ENCODE data around the gene TMEM273.

The TMEM273 gene

DNA sequence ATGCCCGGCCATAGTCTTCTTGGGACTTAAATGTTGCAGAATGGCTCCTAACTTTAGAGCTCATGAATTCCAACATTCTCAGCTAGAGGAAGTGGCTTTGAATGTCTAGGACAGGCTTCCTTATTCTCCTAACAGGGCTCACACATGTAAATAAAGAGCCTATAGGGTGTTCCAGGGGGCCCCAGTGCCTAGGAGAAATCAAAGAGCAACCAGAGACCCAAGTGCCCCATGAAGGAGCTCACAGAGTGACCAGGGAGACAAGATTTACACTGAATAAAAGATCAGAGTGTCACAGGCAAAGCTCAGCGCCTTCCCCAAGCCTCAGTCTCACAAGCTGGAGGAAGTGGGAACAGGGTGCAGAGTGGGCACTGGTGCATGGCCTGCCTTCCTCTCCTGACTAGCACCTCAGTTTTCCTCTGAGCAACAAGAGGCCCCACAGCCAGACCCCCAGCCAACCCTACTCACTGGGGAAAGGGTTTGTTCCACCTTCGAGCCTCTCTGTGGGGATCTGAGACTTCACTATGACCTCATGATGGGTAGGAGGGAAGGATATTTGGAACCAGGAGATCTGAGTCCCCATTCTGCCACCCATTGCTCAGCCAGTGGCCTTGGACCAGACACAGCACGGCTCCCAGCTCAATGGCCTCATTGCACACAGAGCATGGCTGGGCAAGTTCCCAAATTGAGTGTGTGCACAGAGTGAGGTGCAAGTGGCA lies 16.0 kb downstream of the TMEM273 start:
- H3K27ac ChIP-seq (ENCODE audit: low read depth in 2 of 2, low read length in 2 of 2): no peak overlapping the region

DNA sequence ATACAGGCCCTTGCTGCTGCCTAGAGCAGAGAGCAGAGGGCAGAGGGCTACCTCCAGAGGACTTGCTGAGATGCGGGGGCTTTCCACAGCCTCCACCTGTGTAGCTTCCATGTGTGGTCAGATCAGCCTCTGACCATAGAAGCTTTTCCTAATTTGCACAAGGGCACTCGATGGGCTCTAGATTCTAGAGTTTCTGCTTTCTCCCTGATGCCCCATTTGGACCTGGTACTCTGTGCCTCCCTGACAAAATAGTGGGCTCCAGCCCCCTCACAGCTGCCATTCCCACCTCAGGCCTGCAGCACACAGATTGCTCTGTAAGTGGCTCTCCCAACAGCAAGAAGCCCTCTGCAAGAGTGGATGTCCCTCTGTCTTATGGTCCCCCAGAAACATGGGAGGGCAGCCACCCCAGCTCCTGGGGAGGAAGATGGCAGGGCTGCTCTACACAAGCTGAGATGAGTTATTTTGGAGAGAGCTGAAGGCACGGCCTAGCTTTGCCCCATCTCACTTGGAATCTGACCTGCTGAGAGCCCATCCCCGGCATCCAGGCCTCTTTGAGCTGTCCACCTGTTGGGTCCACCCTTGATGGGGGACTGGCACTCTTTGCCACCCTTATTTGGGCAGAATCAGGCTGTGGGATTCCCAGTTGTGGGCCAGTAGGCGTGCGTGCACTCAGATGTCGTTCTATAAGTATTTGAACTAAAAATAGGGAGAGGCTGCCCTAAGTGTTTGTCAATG lies 16.7 kb downstream of the TMEM273 start:
- Histone ChIP-seq H3K4me1 (ENCODE audit: control insufficient read depth in 2 of 2, insufficient read depth in 2 of 2, low read length in 2 of 2) (peaks cover 4 to 15% of the 10 kb centered on the region in 2 donors), H3K27ac (ENCODE audit: low read depth in 2 of 2, low read length in 2 of 2) (no peak overlapping the region), H3K9me3 (ENCODE audit: control insufficient read depth in 2 of 2, low read length in 2 of 2) (no peaks in the 10 kb centered on the region), H3K36me3 (ENCODE audit: control insufficient read depth in 2 of 2, insufficient read depth in 2 of 2, low read length in 2 of 2) (peaks cover 0 to 1% of the 10 kb centered on the region in 2 donors), H3K9ac (ENCODE audit: low read depth in 1 of 2, low read length in 2 of 2) (no peak overlapping the region), H3K27me3 (ENCODE audit: control insufficient read depth in 2 of 2, insufficient read depth in 2 of 2, low read length in 2 of 2) (no peaks in the 10 kb centered on the region), H3K4me3 (ENCODE audit: low read length in 2 of 2) (no peak overlapping the region)

More for the DNA sequence above, 16.0 kb downstream of the TMEM273 start:
- H3K4me1 ChIP-seq (ENCODE audit: control insufficient read depth in 2 of 2, insufficient read depth in 2 of 2, low read length in 2 of 2): peaks cover 4 to 21% of the 10 kb centered on the region in 2 donors
- no peak overlapping the region for H3K4me3 ChIP-seq (ENCODE audit: low read length in 2 of 2)
- H3K9me3 ChIP-seq (ENCODE audit: control insufficient read depth in 2 of 2, low read length in 2 of 2): no peaks in the 10 kb centered on the region
- H3K9ac ChIP-seq (ENCODE audit: low read depth in 1 of 2, low read length in 2 of 2): no peak overlapping the region
- peaks cover 0 to 1% of the 10 kb centered on the region in 2 donors for H3K36me3 ChIP-seq (ENCODE audit: control insufficient read depth in 2 of 2, insufficient read depth in 2 of 2, low read length in 2 of 2)
- H3K27me3 ChIP-seq (ENCODE audit: control insufficient read depth in 2 of 2, insufficient read depth in 2 of 2, low read length in 2 of 2): no peaks in the 10 kb centered on the region

DNA sequence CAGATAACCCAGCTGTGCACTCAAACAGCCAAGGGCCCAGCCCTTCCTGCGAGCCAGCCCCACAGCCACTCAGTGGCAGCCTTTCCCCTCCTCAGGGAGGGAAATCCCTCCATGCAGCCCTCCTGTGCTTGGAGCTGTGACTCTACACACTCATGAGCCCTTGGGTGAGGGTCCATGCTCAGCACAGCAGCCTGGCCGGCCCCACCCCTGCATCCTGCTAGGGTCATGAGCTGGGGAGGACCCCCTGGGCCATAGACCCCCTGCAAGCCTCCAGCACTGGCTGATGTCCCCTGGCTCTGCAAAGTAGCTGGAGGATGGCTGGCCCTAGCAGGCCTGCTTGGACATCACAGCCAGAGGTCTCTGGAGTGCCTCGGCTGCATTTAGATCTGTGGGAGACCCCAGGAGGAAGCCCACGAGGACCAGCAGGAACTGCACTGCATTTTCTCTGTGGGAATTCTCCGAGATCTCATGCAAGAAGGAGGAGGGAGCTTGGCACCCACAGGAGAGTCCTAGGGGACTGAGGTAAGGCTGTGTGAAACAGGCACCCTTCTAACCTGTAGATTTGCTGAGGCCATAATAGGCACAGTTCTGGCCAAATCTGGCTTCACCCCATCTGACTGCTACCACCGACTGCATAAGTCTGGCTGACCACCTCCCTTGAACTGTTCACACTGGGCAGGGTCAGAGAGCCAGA lies 17.4 kb downstream of the TMEM273 start:
- Histone ChIP-seq H3K9ac (ENCODE audit: low read depth in 1 of 2, low read length in 2 of 2) (no peak overlapping the region), H3K27ac (ENCODE audit: low read depth in 2 of 2, low read length in 2 of 2) (no peak overlapping the region), H3K4me1 (ENCODE audit: control insufficient read depth in 2 of 2, insufficient read depth in 2 of 2, low read length in 2 of 2) (peaks cover 4 to 15% of the 10 kb centered on the region in 2 donors), H3K36me3 (ENCODE audit: control insufficient read depth in 2 of 2, insufficient read depth in 2 of 2, low read length in 2 of 2) (peaks cover 0 to 4% of the 10 kb centered on the region in 2 donors), H3K9me3 (ENCODE audit: control insufficient read depth in 2 of 2, low read length in 2 of 2) (no peaks in the 10 kb centered on the region), H3K4me3 (ENCODE audit: low read length in 2 of 2) (no peak overlapping the region), H3K27me3 (ENCODE audit: control insufficient read depth in 2 of 2, insufficient read depth in 2 of 2, low read length in 2 of 2) (no peaks in the 10 kb centered on the region)

DNA sequence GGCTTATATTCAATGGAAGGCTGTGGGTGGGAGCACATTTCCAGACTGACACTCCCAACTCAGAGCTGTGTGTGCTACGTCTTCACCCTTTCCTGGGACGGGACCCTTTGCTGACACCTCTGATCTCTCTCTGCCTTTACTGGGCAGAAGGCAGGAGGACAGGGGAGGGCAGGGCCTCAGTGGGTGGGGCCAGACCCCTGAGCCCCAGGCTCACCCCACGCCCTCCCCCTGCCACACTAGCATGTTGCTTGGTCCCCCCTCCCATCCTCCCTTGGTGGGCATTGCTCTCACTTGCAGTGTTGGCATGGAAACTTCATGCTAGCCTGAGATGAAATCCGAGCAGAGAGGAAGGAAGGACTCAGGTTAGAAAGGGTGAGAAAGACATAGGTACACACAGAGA lies 18.4 kb downstream of the TMEM273 start:
- Histone ChIP-seq H3K4me3 (ENCODE audit: low read length in 2 of 2) (no peak overlapping the region), H3K4me1 (ENCODE audit: control insufficient read depth in 2 of 2, insufficient read depth in 2 of 2, low read length in 2 of 2) (peaks cover 4 to 15% of the 10 kb centered on the region in 2 donors), H3K27ac (ENCODE audit: low read depth in 2 of 2, low read length in 2 of 2) (no peak overlapping the region), H3K9ac (ENCODE audit: low read depth in 1 of 2, low read length in 2 of 2) (no peak overlapping the region), H3K36me3 (ENCODE audit: control insufficient read depth in 2 of 2, insufficient read depth in 2 of 2, low read length in 2 of 2) (peaks cover 0 to 8% of the 10 kb centered on the region in 2 donors), H3K9me3 (ENCODE audit: control insufficient read depth in 2 of 2, low read length in 2 of 2) (no peaks in the 10 kb centered on the region), H3K27me3 (ENCODE audit: control insufficient read depth in 2 of 2, insufficient read depth in 2 of 2, low read length in 2 of 2) (no peaks in the 10 kb centered on the region)

DNA sequence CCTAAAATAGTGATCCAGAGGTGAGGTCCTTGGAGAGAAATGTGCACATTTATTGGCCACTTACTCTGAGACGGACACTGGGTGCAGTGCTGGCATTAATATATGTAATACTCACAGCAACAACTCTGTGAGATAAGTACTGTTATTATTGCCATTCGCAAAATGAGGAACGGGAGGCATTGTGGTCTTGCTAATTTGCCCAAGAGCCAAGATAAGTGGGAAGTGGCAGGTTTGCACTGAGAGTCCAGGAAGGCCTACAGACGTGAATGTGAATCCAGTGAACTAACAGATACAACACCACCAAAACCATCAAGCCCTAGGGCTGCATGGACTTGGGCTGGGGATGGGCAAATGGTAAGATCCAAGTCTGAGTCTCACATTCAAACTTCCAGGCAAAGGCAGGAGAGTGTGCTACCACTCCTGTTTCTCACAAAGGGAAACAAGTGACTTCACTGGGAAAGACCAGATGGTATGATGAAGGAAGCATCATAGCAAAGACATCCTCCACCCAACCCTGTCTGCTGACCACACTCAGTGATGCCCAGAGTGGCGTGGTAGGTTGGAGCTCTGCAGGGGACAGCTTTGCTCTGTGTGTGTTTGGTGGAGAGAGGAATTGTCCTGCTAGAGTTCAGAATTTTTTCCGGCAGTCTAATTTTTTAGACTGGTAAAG lies 19.2 kb downstream of the TMEM273 start:
- Histone ChIP-seq H3K4me3 (ENCODE audit: low read length in 2 of 2) (no peak overlapping the region), H3K9me3 (ENCODE audit: control insufficient read depth in 2 of 2, low read length in 2 of 2) (no peaks in the 10 kb centered on the region), H3K36me3 (ENCODE audit: control insufficient read depth in 2 of 2, insufficient read depth in 2 of 2, low read length in 2 of 2) (peaks cover 0 to 8% of the 10 kb centered on the region in 2 donors), H3K9ac (ENCODE audit: low read depth in 1 of 2, low read length in 2 of 2) (no peak overlapping the region), H3K4me1 (ENCODE audit: control insufficient read depth in 2 of 2, insufficient read depth in 2 of 2, low read length in 2 of 2) (peaks cover 4 to 15% of the 10 kb centered on the region in 2 donors), H3K27ac (ENCODE audit: low read depth in 2 of 2, low read length in 2 of 2) (no peak overlapping the region), H3K27me3 (ENCODE audit: control insufficient read depth in 2 of 2, insufficient read depth in 2 of 2, low read length in 2 of 2) (no peaks in the 10 kb centered on the region)

DNA sequence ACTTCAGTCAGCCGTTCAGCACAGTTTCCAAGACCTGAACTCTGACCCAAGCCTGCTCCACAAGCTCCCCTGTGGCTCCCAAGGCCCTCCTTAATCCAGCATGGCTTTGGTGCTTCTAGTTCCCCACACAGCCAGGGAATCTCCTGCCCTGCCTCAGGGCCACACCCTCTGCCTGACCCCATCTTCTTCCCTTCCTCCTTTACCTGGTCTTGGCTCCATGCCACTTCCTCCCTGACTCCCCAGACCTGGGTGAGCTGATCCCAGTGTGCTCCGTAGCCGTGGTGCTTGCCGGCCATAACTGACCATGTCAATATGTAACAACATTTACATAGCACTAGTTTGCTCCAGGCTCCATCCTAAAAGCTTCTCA lies 20.0 kb downstream of the TMEM273 start:
- Histone ChIP-seq H3K9me3 (ENCODE audit: control insufficient read depth in 2 of 2, low read length in 2 of 2) (no peaks in the 10 kb centered on the region), H3K4me1 (ENCODE audit: control insufficient read depth in 2 of 2, insufficient read depth in 2 of 2, low read length in 2 of 2) (peaks cover 4 to 12% of the 10 kb centered on the region in 2 donors), H3K36me3 (ENCODE audit: control insufficient read depth in 2 of 2, insufficient read depth in 2 of 2, low read length in 2 of 2) (peaks cover 0 to 8% of the 10 kb centered on the region in 2 donors), H3K27ac (ENCODE audit: low read depth in 2 of 2, low read length in 2 of 2) (no peak overlapping the region), H3K27me3 (ENCODE audit: control insufficient read depth in 2 of 2, insufficient read depth in 2 of 2, low read length in 2 of 2) (no peaks in the 10 kb centered on the region), H3K4me3 (ENCODE audit: low read length in 2 of 2) (no peak overlapping the region), H3K9ac (ENCODE audit: low read depth in 1 of 2, low read length in 2 of 2) (no peak overlapping the region)

DNA sequence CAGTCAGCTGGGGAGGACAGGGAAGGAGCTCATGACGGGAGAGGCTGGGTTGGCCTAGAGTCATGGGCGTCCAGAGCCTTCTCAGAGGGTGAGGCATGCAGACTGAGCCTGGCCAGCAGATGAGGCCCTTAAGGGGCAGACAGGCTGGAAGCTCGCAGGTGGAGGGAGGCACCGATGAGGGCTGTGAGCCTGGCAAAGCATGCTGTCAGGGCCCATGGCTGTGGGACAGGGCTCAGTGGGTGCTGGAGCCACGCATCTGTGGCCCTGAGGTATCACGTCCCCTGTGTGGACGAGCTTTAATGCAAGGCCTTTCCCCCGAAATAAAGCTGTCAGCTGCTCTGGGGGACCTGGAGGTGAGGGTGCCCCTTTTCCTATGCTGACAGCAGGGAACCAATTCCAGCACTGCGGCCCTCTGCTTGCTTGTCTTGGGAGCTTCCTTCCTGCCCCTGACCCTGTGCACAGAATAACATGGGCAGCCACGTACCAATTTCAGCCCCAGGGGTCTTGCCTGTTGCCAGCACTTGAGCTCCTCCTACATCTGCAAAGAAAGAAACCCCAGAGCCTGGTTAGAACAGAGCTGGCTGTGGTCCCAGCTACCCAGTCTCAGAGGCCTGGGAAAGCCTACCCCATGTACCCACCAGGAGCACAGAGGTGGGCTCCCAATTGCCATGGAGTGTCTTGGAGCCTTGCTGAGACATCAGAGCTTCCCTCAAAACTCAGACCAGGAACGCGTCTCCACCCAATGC lies 20.6 kb downstream of the TMEM273 start:
- Histone ChIP-seq H3K27ac (ENCODE audit: low read depth in 2 of 2, low read length in 2 of 2) (no peak overlapping the region), H3K4me1 (ENCODE audit: control insufficient read depth in 2 of 2, insufficient read depth in 2 of 2, low read length in 2 of 2) (peaks cover 3 to 12% of the 10 kb centered on the region in 2 donors), H3K9me3 (ENCODE audit: control insufficient read depth in 2 of 2, low read length in 2 of 2) (no peaks in the 10 kb centered on the region), H3K27me3 (ENCODE audit: control insufficient read depth in 2 of 2, insufficient read depth in 2 of 2, low read length in 2 of 2) (no peaks in the 10 kb centered on the region), H3K36me3 (ENCODE audit: control insufficient read depth in 2 of 2, insufficient read depth in 2 of 2, low read length in 2 of 2) (peaks cover 0 to 8% of the 10 kb centered on the region in 2 donors), H3K4me3 (ENCODE audit: low read length in 2 of 2) (no peak overlapping the region), H3K9ac (ENCODE audit: low read depth in 1 of 2, low read length in 2 of 2) (no peak overlapping the region)

DNA sequence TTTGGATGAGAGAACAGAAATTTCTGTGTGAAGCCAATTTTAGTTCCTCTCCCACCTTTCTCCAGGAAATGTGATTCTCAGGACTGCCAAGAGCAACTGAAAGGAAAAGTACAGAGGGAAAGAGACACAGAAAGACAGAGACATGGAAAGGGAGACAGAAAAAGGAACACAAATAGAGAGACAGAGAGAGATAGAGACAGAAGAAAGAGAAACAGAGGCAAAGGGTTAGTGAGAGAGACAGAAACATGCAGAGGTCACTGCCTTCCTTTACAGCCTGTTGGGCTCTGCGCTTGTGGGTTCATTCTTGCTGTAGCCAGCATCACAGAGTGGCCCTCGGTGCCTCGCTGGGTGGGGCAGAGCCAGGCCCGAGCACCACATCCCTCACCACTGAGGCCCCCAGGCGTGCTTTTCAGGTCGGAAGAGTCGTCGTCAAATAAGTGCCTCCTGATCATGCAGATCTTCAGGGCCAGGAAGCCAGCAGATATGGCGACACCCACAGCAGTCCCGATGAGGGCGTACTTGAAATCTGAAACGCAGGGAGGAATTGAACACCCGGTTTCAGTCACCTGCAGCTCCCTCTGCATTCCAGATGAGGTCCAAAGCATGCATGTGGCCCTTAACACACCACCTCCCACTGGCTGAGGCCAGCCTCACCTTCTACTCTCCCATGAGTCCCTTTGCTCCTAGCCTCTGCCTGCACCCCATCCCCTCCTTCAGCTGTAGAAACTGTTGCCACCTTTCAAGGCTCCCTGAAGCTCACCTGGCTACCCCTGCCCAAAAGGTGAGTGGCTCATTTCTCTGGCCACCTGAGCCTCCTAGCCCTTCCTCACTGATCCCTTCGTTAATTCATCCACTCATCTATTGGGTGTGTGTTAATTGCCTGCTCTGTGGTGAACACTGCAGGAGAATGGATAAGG lies 21.4 kb downstream of the TMEM273 start:
- no peaks in the 10 kb centered on the region for H3K9me3 ChIP-seq (ENCODE audit: control insufficient read depth in 2 of 2, low read length in 2 of 2)
- H3K27me3 ChIP-seq (ENCODE audit: control insufficient read depth in 2 of 2, insufficient read depth in 2 of 2, low read length in 2 of 2): no peaks in the 10 kb centered on the region
- no peak overlapping the region for H3K27ac ChIP-seq (ENCODE audit: low read depth in 2 of 2, low read length in 2 of 2)
- H3K36me3 ChIP-seq (ENCODE audit: control insufficient read depth in 2 of 2, insufficient read depth in 2 of 2, low read length in 2 of 2): peaks cover 0 to 8% of the 10 kb centered on the region in 2 donors
- no peak overlapping the region for H3K9ac ChIP-seq (ENCODE audit: low read depth in 1 of 2, low read length in 2 of 2)
- H3K4me3 ChIP-seq (ENCODE audit: low read length in 2 of 2): no peak overlapping the region
- H3K4me1 ChIP-seq (ENCODE audit: control insufficient read depth in 2 of 2, insufficient read depth in 2 of 2, low read length in 2 of 2): peaks cover 0 to 3% of the 10 kb centered on the region in 2 donors
